GM06990 (cell line): Measurements from ENCODE around the gene SAMD10.

Experiments used
- DNase-seq: peaks from one replicate; pipeline ENCODE4 v3.0.0-alpha.2; 2011; ENCODE audit not compliant: insufficient read length; ENCODE audit errors: extremely low read depth
- H3K27me3 ChIP-seq: replicated peaks from 2 replicates; pipeline ENCODE4 v1.6.0; 2011; ENCODE audit warnings: low read length; ENCODE audit not compliant: control insufficient read depth, insufficient read depth
- H3K36me3 ChIP-seq: 2 replicates; pipeline ENCODE4 v1.5.1; 2011; ENCODE audit warnings: low read length; ENCODE audit not compliant: control insufficient read depth, insufficient read depth
- H3K4me3 ChIP-seq: replicated peaks from 2 replicates; pipeline ENCODE4 v1.5.1; 2011; ENCODE audit warnings: low read depth, mild to moderate bottlenecking, control low read depth, low read length
- TF ChIP-seq, protein P1 (sequence below): IDR thresholded peaks from 2 replicates; pipeline ENCODE4 v1.5.1; 2011; ENCODE audit warnings: low read length, control low read depth, mild to moderate bottlenecking, inconsistent platforms; ENCODE audit not compliant: insufficient read depth, poor library complexity, severe bottlenecking

SAMD10 gene

DNA sequence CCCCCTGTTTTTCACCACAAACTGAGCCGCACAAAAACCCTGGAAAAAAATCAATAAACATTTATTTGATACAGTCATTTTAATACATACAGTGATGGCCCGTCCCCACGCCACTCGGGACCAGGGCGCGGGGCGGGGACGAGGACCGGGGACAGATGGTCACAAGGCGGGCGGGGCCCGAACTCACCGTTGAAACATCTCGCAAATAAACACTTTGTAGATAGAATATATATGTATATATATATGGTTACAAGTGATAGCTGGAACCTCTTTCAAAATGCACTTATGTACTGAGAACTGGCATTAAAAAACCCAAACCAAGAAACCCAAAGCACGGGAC, 22.8 kb downstream of the SAMD10 start:
- Histone ChIP-seq H3K36me3 (peaks cover 8% of the 10 kb centered on the region), H3K27me3 (no peaks in the 10 kb centered on the region), H3K4me3 (peak overlapping the region; percentile 61)
- TF ChIP-seq, protein P1, sequence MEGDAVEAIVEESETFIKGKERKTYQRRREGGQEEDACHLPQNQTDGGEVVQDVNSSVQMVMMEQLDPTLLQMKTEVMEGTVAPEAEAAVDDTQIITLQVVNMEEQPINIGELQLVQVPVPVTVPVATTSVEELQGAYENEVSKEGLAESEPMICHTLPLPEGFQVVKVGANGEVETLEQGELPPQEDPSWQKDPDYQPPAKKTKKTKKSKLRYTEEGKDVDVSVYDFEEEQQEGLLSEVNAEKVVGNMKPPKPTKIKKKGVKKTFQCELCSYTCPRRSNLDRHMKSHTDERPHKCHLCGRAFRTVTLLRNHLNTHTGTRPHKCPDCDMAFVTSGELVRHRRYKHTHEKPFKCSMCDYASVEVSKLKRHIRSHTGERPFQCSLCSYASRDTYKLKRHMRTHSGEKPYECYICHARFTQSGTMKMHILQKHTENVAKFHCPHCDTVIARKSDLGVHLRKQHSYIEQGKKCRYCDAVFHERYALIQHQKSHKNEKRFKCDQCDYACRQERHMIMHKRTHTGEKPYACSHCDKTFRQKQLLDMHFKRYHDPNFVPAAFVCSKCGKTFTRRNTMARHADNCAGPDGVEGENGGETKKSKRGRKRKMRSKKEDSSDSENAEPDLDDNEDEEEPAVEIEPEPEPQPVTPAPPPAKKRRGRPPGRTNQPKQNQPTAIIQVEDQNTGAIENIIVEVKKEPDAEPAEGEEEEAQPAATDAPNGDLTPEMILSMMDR: no peak
- no peak for DNase-seq

DNA sequence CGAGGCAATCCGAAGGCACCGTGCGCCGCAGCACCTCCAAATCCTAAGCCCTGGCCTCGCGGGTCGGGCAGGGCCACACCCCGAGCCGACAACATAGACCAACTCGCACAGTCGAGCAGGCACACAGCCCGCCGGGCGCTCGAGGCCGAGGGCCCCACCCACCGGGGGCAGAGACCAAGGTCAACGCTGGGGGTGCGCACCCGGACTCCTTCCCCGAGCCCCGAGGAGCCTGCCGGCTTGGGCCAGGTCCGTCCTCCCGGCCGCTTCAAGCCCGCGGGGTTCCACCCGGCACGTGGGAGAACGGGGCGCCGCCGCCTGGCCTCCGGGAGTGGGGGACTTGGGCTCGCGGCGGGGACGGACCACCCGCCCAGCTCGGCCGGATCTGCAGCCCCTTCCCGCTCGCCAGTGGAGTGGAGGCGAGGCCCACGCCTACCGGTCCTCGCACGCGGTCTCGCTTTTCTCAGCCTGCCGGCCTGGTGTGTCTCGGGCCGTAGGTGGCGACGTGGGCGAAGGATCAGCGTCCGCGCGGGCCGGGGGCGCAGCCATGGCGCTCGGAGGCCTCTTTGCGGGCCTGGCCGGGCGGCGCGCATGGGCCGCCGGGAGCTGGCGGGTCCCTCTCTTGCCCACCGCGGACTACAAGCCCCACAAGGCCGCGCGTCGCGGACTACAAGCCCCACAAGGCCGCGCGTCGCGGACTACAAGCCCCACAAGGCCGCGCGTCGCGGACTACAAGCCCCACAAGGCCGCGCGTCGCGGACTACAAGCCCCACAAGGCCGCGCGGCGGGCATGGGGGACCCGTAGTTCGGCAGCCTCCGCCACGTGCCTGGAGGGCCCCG, 23.4 kb downstream of the SAMD10 start, which contains the start of gene UCKL1:
Gene UCKL1 (minus strand): TSS at position 590 of the 837 bp plus-strand sequence. CDS start 44 bp downstream, at position 546.
- Histone ChIP-seq H3K4me3 (peak within 1 kb of the TSS; percentile 97), H3K36me3 (peaks cover 6% of the 10 kb centered on the region), H3K27me3 (no peaks in the 10 kb centered on the region)
- peak; percentile 93 for DNase-seq
- TF ChIP-seq, protein P1: no peak

DNA sequence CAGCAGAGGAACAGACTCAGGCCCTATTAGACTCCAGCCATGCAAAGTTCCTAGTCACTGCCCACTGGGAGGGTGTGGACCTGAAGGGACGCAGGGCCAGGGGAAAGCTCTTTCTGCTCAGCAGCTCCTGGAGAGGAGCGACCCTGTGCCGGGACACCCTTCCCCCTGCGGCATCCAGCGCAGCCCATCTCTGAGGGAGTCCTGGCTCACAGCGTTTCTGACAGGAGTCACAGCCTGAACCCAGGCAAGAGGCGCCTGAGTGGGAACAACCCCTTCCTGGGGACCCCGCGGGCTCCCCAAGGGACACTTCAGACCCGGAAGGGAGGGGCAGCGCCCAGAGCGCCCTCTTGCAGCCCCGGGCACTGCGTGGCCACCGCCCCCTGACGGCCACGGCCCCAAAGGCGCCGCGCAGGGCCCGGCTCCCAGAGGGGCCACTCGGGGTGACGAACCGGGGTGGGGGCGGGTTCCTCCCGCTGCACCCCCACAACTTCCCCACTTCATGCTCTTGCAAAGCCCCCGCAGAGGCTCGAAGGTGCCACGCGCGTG, 24.1 kb downstream of the SAMD10 start:
- peak overlapping the region; percentile 97 for H3K4me3 ChIP-seq
- H3K27me3 ChIP-seq: no peaks in the 10 kb centered on the region
- DNase-seq: peak; percentile 64
- peaks cover 9% of the 10 kb centered on the region for H3K36me3 ChIP-seq
- TF ChIP-seq, protein P1: peak; percentile 26

DNA sequence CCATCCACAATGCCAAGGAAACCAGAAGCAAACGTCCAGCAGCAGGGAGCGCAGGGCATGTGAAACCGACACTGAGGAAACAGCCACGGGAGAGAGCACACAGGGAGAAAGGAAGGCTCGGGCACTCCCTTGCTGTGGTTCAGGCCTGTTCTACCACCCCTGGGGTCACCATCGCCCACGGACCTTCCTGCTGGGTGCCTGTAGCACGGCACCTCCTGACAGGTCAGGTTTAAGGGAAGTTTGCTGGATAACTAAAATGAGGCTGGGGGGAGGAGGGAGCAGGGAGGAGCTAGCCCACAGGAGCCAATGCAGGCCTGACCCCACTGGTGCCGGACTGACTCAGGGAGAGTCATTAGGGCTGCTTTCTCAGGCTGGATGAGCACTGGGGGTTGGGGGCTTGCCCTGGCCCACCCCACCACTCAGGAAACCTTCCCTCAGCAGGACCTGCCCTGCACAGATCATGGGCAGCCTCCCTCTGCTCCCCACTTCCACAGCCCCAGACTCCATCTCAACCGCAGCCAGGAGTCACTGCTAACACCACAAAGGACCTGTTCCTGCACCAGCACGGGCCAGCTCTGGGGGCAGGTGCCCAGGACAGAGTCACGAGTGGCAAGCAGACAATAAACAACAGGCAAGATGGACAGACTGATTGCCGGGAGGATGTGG, 25.5 kb downstream of the SAMD10 start:
- Histone ChIP-seq H3K27me3 (no peaks in the 10 kb centered on the region), H3K36me3 (peaks cover 10% of the 10 kb centered on the region), H3K4me3 (no peak overlapping the region; the same call in 1 of the 2 replicates)
- DNase-seq: no peak
- TF ChIP-seq, protein P1: no peak

DNA sequence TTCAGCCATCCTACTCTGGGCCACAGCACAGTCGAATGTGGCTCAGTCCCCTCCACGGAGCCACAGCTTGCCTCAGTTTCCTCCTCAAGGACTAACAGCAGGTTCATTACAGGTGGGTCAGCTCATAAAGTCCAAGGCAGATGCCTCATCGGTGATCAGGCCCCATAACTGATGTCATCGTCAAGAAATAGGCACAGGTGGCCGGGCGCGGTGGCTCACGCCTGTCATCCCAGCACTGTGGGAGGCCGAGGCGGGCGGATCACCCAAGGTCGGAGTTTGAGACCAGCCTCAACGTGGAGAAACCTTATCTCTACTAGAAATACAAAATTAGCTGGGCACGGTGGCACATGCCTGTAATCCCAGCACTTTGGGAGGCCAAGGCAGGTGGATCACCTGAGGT, 26.7 kb downstream of the SAMD10 start:
- DNase-seq: no peak
- Histone ChIP-seq H3K4me3 (no peak overlapping the region), H3K27me3 (no peaks in the 10 kb centered on the region), H3K36me3 (peaks cover 8% of the 10 kb centered on the region)
- TF ChIP-seq, protein P1: no peak
